B cell (primary cell): ENCODE data around the gene EXOSC9. TPM values are rescaled to one million over a fixed set of nuclear protein-coding genes. Genes with fewer than 3 reads are reported as not detected.

Experiments
- ATAC-seq: fragments of 200-7000 bp; cut with Tn5 transposase; one replicate; pipeline ENCODE4 v1.10.0; 2021; ENCODE audit warnings: low read depth, mild to moderate bottlenecking, moderate number of reproducible peaks, moderate library complexity
- CTCF ChIA-PET: fragments of 350-600 bp; sonication (Branson Sonifier 250); formaldehyde crosslinking; loops from one replicate; lab custom pipeline; 2021; ENCODE audit warnings: antibody characterized with exemption, inconsistent platforms; lab: Charles Lee
- POLR2A ChIA-PET: fragments of 350-600 bp; sonication (Branson Sonifier 250); formaldehyde crosslinking; loops from one replicate; lab custom pipeline; 2021; ENCODE audit warnings: antibody characterized with exemption; lab: Charles Lee
- DNase-seq: peaks from one replicate; pipeline ENCODE4 v3.0.0; 2013
- H2AFZ ChIP-seq: 2 replicates; pipeline ENCODE4 v1.6.1; 2012; ENCODE audit warnings: mild to moderate bottlenecking, low read depth, low read length; ENCODE audit not compliant: insufficient read depth, poor library complexity, severe bottlenecking
- H3K27ac ChIP-seq, 2 donors: 1 replicate in 1 of 2; 2 replicates in 1 of 2; pipeline ENCODE4 v1.5.1; 2012 to 2013; ENCODE audit warnings: low read length in 2 of 2, mild to moderate bottlenecking in 2 of 2, moderate library complexity in 1 of 2
- H3K27me3 ChIP-seq, 4 experiments: fragments of 200-600 bp in 1 of 4; sonication (generic) in 1 of 4; replicated peaks in 1 of 4; 1 replicate in 2 of 4; 2 replicates in 2 of 4; pipeline versions ENCODE4 v1.6.1 to v1.7.0; 2013 to 2016; ENCODE audit warnings: low read length in 3 of 4, mild to moderate bottlenecking in 2 of 4, mixed read lengths in 1 of 4, moderate library complexity in 1 of 4; ENCODE audit not compliant: insufficient read depth in 4 of 4, control insufficient read depth in 3 of 4; ENCODE audit errors: control extremely low read depth in 1 of 4
- H3K36me3 ChIP-seq, 2 experiments: replicated peaks in 1 of 2; 1 replicate in 1 of 2; 2 replicates in 1 of 2; pipeline versions ENCODE4 v1.6.1 to v1.7.1; 2013; ENCODE audit warnings: low read length in 1 of 2; ENCODE audit not compliant: insufficient read depth in 2 of 2, control insufficient read depth in 1 of 2; ENCODE audit errors: control extremely low read depth in 1 of 2, extremely low read depth in 1 of 2
- H3K4me1 ChIP-seq, 2 donors: fragments of 200-600 bp in 1 of 2; sonication (generic) in 1 of 2; 1 replicate in 1 of 2; 2 replicates in 1 of 2; pipeline versions ENCODE4 v1.5.1 to v1.6.1; 2013 to 2017; ENCODE audit warnings: low read length in 2 of 2; ENCODE audit not compliant: control insufficient read depth in 2 of 2, insufficient read depth in 2 of 2
- H3K4me2 ChIP-seq: replicated peaks from 2 replicates; pipeline ENCODE3; 2012; ENCODE audit warnings: mild to moderate bottlenecking, low read depth, low read length; ENCODE audit not compliant: poor library complexity, severe bottlenecking
- H3K4me3 ChIP-seq, 5 experiments: fragments of 200-600 bp in 1 of 5; sonication (generic) in 1 of 5; 1 replicate in 3 of 5; 2 replicates in 2 of 5; pipeline versions ENCODE4 v1.5.1 to v1.7.0; 2011 to 2016; ENCODE audit warnings: low read length in 4 of 5, mild to moderate bottlenecking in 4 of 5, low read depth in 2 of 5, control low read depth in 1 of 5, moderate library complexity in 1 of 5; ENCODE audit not compliant: insufficient read depth in 1 of 5; ENCODE audit errors: control extremely low read depth in 1 of 5, extremely low read depth in 1 of 5
- H3K79me2 ChIP-seq: fragments of 200-600 bp; sonication (generic); one replicate; pipeline ENCODE4 v1.6.0; 2016; ENCODE audit warnings: low read length; ENCODE audit not compliant: control insufficient read depth, insufficient read depth
- H3K9ac ChIP-seq: fragments of 200-600 bp; sonication (generic); 2 replicates; pipeline ENCODE4 v1.6.1; 2017; ENCODE audit warnings: mild to moderate bottlenecking, low read length, moderate library complexity
- H3K9me3 ChIP-seq, 3 donors: one replicate each; pipeline versions ENCODE4 v1.6.1 to v1.7.1; 2013; ENCODE audit warnings: low read length in 2 of 3; ENCODE audit not compliant: control insufficient read depth in 2 of 3, insufficient read depth in 1 of 3; ENCODE audit errors: control extremely low read depth in 1 of 3
- H4K20me1 ChIP-seq: 2 replicates; pipeline ENCODE4 v1.6.0; 2012; ENCODE audit warnings: mild to moderate bottlenecking, low read length; ENCODE audit not compliant: insufficient read depth, control insufficient read depth, poor library complexity, severe bottlenecking
- H3K27ac Mint-ChIP-seq: one replicate; pipeline ENCODE4 v1.8.0; 2021; ENCODE audit warnings: mixed read lengths
- H3K27me3 Mint-ChIP-seq: one replicate; pipeline ENCODE4 v1.8.0; 2021; ENCODE audit warnings: mixed read lengths
- H3K4me1 Mint-ChIP-seq: one replicate; pipeline ENCODE4 v1.8.0; 2021; ENCODE audit warnings: mixed read lengths
- H3K4me3 Mint-ChIP-seq: one replicate; pipeline ENCODE4 v1.8.0; 2021; ENCODE audit warnings: mixed read lengths
- H3K9me3 Mint-ChIP-seq: one replicate; pipeline ENCODE4 v1.8.0; 2022; ENCODE audit warnings: mixed read lengths; ENCODE audit not compliant: insufficient read depth
- CTCF ChIP-seq: fragments of 200-600 bp; IDR thresholded peaks from one replicate; pipeline ENCODE4 v1.8.0; 2022; ENCODE audit warnings: antibody characterized with exemption, mild to moderate bottlenecking
- EZH2 ChIP-seq: IDR thresholded peaks from 2 replicates; pipeline ENCODE4 v1.6.1; 2012; ENCODE audit warnings: borderline replicate concordance, low read depth, mild to moderate bottlenecking, moderate library complexity, low read length; ENCODE audit not compliant: insufficient read depth, poor library complexity, severe bottlenecking
- WGBS: methylation state at CpG from one replicate; pipeline ENCODE4 v1.1.5; 2013; ENCODE audit warnings: missing lambda C conversion rate; ENCODE audit not compliant: insufficient coverage; 5-methylcytosine and 5-hydroxymethylcytosine counted together
- intact Hi-C: fragments of 100-400 bp; cut with micrococcal nuclease; formaldehyde crosslinking; loops from one replicate; pipeline ENCODE4 v1.10.0; 2022
- polyA plus RNA-seq: library from polyadenylated mRNA; depleted of rRNA; stranded (reverse); fragments of >200 nt; gene quantifications from 2 replicates; pipeline ENCODE4 v1.2.3, GENCODE V29; 2012
- total RNA-seq, 2 donors: library from RNA; stranded (reverse); fragments of 120-200 nt in 1 of 2; gene quantifications; 1 replicate in 1 of 2; 2 replicates in 1 of 2; pipeline versions ENCODE4 v1.2.3 to v1.2.4, GENCODE V29; 2013 to 2022

EXOSC9 gene
- total and polyA plus RNA-seq, 2 donors (not counting 1 experiment from before 2014, with no cell fraction given) = 27.5 to 35.5 TPM

- Histone ChIP-seq H4K20me1 (no peaks in the 10 kb centered on the region), H3K79me2 (peaks cover 9% of the 10 kb centered on the region)
- CTCF ChIA-PET = no interaction called here
Measured at GRCh38 chr4:121818215-121818614, 17.1 kb downstream of the EXOSC9 start.

More at GRCh38 chr4:121818215-121818614, 17.1 kb downstream of the EXOSC9 start:
- no peak for ATAC-seq
- H3K4me1 Mint-ChIP-seq = peaks cover 9% of the 10 kb centered on the region
- POLR2A ChIA-PET = no interaction called here
- no peak overlapping the region for H3K27ac ChIP-seq
- no peaks in the 10 kb centered on the region for H3K27me3 Mint-ChIP-seq
- H3K4me3 Mint-ChIP-seq = no peak overlapping the region
- peaks cover 6% of the 10 kb centered on the region in 2 donors for H3K4me1 ChIP-seq
- H3K36me3 ChIP-seq = peaks cover 2 to 40% of the 10 kb centered on the region in 2 experiments
- no peak overlapping the region for H3K4me3 ChIP-seq
- no peak overlapping the region for H3K4me2 ChIP-seq
- 70% methylated on average over 1 of the region's 1 CpG for WGBS
- no peak overlapping the region for H2AFZ ChIP-seq
- DNase-seq = no peak
- no peak overlapping the region for H3K27ac Mint-ChIP-seq
- no peaks in the 10 kb centered on the region for H3K27me3 ChIP-seq
- no peaks in the 10 kb centered on the region for H3K9me3 Mint-ChIP-seq
- intact Hi-C loops = no loop called here
- TF ChIP-seq EZH2 = no peak
- TF ChIP-seq CTCF = no peak
- no peaks in the 10 kb centered on the region for H3K9me3 ChIP-seq
- no peak overlapping the region for H3K9ac ChIP-seq
